Stimulated activated naive CD8-positive, alpha-beta T cell treated with anti-CD3 and anti-CD28 coated beads, Interleukin-15, Interleukin-2, amounts not matched to agents 100 ng/mL and 50 ng/mL, for 24 hours (primary cell): Measurements from ENCODE around the gene NXPH4.

Experiments
- H3K27ac Mint-ChIP-seq: one replicate; pipeline ENCODE4 v1.8.0; 2021; ENCODE audit warnings: mild to moderate bottlenecking, mixed read lengths
- H3K27me3 Mint-ChIP-seq: one replicate; pipeline ENCODE4 v1.8.0; 2021; ENCODE audit warnings: mixed read lengths
- H3K36me3 Mint-ChIP-seq: one replicate; pipeline ENCODE4 v1.8.0; 2021; ENCODE audit warnings: low read depth, mixed read lengths
- H3K4me1 Mint-ChIP-seq: one replicate; pipeline ENCODE4 v1.8.0; 2021; ENCODE audit warnings: low read depth, mixed read lengths
- H3K4me3 Mint-ChIP-seq: one replicate; pipeline ENCODE4 v1.8.0; 2021; ENCODE audit warnings: mild to moderate bottlenecking, mixed read lengths
- H3K9me3 Mint-ChIP-seq: one replicate; pipeline ENCODE4 v1.8.0; 2021; ENCODE audit warnings: mixed read lengths

NXPH4 gene

GRCh38 chr12:57216014-57216911 is at the start of gene NXPH4:
Gene NXPH4, plus strand, starts transcription at chr12:57216794. Its CDS starts 176 bp downstream, at chr12:57216970.
- H3K27me3 Mint-ChIP-seq = peaks cover 67% of the 10 kb centered on the region
- no peak within 1 kb of the TSS for H3K27ac Mint-ChIP-seq
- peaks cover 53% of the 10 kb centered on the region for H3K4me1 Mint-ChIP-seq
- peak within 1 kb of the TSS; percentile 70 for H3K4me3 Mint-ChIP-seq
- no peaks in the 10 kb centered on the region for H3K9me3 Mint-ChIP-seq
- no peaks in the 10 kb centered on the region for H3K36me3 Mint-ChIP-seq

DNA sequence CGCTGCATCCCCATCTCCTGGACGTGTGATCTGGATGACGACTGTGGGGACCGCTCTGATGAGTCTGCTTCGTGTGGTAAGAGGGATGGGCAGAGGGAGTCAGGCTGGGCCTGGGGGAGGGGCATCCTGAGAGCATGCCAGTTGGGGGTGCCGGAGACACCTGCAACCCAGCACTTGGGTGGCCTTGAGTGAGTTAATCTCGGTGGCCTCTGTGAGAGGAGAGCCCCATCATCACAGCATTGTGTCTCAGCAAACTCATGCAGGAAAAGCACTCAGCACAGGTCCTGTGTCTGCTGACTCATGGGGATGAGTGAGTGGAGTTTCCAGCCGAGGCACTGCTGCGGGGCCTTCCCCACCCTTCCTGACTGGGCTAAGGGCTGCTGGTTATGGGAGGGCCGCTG is 49.6 kb upstream of the NXPH4 start:
- H3K4me3 Mint-ChIP-seq = no peak overlapping the region
- H3K36me3 Mint-ChIP-seq = no peaks in the 10 kb centered on the region
- no peaks in the 10 kb centered on the region for H3K27me3 Mint-ChIP-seq
- H3K4me1 Mint-ChIP-seq = peaks cover 12% of the 10 kb centered on the region
- no peak overlapping the region for H3K27ac Mint-ChIP-seq
- no peaks in the 10 kb centered on the region for H3K9me3 Mint-ChIP-seq

DNA sequence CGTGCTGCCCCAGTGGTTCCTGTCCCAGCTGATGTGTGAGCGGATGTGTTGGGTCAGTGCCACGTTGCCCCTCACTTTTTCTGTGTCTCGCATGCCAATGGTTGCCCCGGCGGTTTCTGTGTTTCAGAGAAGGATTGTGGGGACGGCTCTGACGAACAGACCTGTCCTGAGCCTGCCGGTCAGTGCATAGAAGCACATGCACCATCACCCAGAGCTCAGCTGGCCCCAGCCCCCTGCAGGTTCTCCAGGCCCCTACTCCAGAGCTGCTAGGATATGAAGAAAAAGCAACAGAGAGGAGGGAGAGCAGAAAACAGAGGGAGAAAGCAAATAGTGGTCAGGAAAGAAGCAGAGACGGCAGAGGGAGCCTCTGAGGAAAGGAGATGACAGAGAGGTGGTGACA is 48.5 kb upstream of the NXPH4 start:
- Mint-ChIP-seq H3K27me3 (no peaks in the 10 kb centered on the region), H3K4me3 (no peak overlapping the region), H3K9me3 (no peaks in the 10 kb centered on the region), H3K36me3 (no peaks in the 10 kb centered on the region), H3K4me1 (peaks cover 12% of the 10 kb centered on the region), H3K27ac (no peak overlapping the region)

DNA sequence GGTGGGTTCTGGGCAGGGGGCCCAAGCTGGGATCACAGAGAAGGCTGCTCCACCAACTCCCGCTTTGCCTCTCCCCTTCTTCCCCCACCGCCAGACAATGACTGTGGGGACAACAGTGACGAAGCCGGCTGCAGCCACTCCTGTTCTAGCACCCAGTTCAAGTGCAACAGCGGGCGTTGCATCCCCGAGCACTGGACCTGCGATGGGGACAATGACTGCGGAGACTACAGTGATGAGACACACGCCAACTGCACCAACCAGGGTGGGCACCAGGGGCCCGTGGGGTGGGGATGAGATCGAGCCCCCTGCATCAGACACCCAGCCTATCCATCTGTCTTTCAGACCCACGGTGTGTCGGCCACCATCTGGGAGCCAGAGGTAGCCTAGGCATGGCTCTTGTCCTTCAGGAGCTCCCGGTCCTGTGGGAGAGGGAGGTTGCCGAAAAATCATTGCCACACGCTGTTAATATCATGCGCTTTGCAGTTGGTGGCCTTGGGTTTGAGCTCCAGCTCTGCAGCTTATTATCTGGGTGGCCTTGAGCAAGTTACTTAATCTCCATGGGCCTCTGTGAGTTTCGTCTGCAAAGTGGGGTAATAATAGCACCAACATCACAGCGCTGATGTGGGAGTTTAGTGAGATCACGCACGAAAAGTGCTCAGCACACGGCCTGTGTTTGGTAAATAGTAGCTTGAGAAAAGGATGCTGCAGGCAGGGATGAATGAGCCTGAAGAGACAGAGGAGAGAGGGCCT is 47.4 kb upstream of the NXPH4 start:
- no peaks in the 10 kb centered on the region for H3K36me3 Mint-ChIP-seq
- H3K4me3 Mint-ChIP-seq = no peak overlapping the region
- no peak overlapping the region for H3K27ac Mint-ChIP-seq
- no peaks in the 10 kb centered on the region for H3K9me3 Mint-ChIP-seq
- H3K27me3 Mint-ChIP-seq = no peaks in the 10 kb centered on the region
- peaks cover 12% of the 10 kb centered on the region for H3K4me1 Mint-ChIP-seq

DNA sequence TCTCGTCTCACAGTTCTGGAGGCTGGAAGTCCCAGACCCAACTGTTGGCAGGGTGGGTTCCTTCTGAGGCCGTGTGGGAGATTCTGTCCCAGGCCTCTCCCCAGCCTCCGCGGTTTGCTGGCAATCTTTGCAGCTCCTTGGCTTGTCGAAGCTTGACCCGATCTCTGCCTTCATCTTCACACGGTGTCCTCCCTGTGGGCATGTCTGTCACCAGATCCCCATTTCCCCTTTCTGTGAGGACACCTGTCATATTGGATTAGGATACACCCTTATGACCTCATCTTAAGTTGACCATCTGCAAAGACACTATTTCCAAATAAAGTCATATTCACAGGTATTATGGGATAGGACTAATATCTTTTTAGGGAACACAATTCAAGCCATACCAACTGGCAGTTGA is 46.6 kb upstream of the NXPH4 start:
- Mint-ChIP-seq H3K27me3 (no peaks in the 10 kb centered on the region), H3K4me3 (no peak overlapping the region), H3K36me3 (no peaks in the 10 kb centered on the region), H3K27ac (no peak overlapping the region), H3K9me3 (no peaks in the 10 kb centered on the region), H3K4me1 (peaks cover 12% of the 10 kb centered on the region)

DNA sequence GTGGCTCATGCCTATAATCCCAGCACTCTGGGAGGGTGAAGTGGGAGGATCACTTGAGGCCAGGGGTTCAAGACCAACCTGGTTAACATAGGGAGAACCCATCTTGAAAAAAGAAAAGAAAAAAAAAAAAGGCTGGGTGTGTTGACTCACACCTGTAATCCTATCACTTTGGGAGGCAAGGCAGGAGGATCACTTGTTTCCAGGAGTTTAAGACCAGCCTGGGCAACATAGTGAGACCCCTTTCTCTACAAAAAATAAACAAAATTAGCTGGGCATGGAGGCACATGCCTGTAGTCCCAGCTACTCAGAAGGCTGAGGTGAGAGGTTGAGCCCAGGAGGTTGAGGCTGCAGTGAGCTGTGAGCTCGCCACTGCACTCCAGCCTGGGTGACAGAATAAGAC is 46.2 kb upstream of the NXPH4 start:
- Mint-ChIP-seq H3K27ac (no peak overlapping the region), H3K4me3 (no peak overlapping the region), H3K27me3 (no peaks in the 10 kb centered on the region), H3K4me1 (peaks cover 12% of the 10 kb centered on the region), H3K9me3 (no peaks in the 10 kb centered on the region), H3K36me3 (no peaks in the 10 kb centered on the region)

- H3K4me3 Mint-ChIP-seq = no peak overlapping the region
- no peaks in the 10 kb centered on the region for H3K27me3 Mint-ChIP-seq
- no peaks in the 10 kb centered on the region for H3K9me3 Mint-ChIP-seq
- no peak overlapping the region for H3K27ac Mint-ChIP-seq
- no peaks in the 10 kb centered on the region for H3K36me3 Mint-ChIP-seq
- peaks cover 12% of the 10 kb centered on the region for H3K4me1 Mint-ChIP-seq
Observed at GRCh38 chr12:57170927-57171326, 45.7 kb upstream of the NXPH4 start.

DNA sequence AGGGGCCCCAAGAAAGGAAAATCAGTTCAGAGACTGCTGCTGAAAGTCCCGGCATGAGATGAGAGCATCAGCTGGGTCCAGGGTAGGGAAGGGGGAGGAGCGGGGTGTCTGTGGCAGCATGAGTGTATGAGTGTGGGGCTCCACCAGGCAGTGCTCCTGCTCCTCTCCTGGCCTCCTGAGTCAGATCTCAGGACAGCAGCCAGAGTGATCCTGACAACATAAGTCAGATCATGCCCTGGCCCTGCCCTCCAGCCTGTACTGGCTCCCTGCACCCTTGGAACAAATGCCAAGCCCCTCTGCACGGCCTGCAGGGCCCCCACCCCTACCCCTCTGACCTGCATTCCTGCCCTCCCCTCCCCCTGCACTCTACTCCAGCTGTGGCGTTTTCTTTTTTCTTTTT is 44.9 kb upstream of the NXPH4 start:
- no peaks in the 10 kb centered on the region for H3K9me3 Mint-ChIP-seq
- no peaks in the 10 kb centered on the region for H3K27me3 Mint-ChIP-seq
- no peak overlapping the region for H3K4me3 Mint-ChIP-seq
- peaks cover 8% of the 10 kb centered on the region for H3K4me1 Mint-ChIP-seq
- H3K36me3 Mint-ChIP-seq = no peaks in the 10 kb centered on the region
- no peak overlapping the region for H3K27ac Mint-ChIP-seq

DNA sequence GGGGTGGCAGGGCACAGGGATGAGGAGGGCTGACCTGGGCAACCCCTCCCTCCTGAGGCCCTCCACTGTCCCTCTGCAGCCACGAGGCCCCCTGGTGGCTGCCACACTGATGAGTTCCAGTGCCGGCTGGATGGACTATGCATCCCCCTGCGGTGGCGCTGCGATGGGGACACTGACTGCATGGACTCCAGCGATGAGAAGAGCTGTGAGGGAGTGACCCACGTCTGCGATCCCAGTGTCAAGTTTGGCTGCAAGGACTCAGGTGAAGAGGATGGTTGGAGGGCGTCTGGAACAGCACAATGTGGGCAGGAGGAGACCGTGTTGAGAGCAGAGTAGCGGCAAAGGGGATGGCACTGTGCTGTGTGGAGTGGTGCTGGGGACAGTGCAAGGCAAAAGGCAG is 43.5 kb upstream of the NXPH4 start:
- no peaks in the 10 kb centered on the region for H3K27me3 Mint-ChIP-seq
- no peaks in the 10 kb centered on the region for H3K4me1 Mint-ChIP-seq
- H3K9me3 Mint-ChIP-seq = no peaks in the 10 kb centered on the region
- H3K27ac Mint-ChIP-seq = no peak overlapping the region
- no peaks in the 10 kb centered on the region for H3K36me3 Mint-ChIP-seq
- H3K4me3 Mint-ChIP-seq = no peak overlapping the region

DNA sequence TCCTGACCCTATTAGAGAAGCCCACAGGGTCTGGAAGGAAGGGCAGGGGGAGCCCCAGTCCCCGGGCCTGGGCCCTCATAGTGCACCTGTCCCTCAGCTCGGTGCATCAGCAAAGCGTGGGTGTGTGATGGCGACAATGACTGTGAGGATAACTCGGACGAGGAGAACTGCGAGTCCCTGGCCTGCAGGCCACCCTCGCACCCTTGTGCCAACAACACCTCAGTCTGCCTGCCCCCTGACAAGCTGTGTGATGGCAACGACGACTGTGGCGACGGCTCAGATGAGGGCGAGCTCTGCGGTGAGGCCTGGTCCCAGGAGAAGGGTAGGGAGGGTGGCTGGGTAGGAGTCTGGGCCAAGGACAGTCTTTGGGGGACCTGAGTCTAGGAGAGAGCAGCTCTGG is 42.9 kb upstream of the NXPH4 start:
- no peak overlapping the region for H3K27ac Mint-ChIP-seq
- H3K4me1 Mint-ChIP-seq = no peaks in the 10 kb centered on the region
- no peaks in the 10 kb centered on the region for H3K27me3 Mint-ChIP-seq
- H3K36me3 Mint-ChIP-seq = no peaks in the 10 kb centered on the region
- no peaks in the 10 kb centered on the region for H3K9me3 Mint-ChIP-seq
- H3K4me3 Mint-ChIP-seq = no peak overlapping the region

GRCh38 chr12:57175428-57176138 is 41.0 kb upstream of the NXPH4 start:
- no peaks in the 10 kb centered on the region for H3K27me3 Mint-ChIP-seq
- H3K36me3 Mint-ChIP-seq = no peaks in the 10 kb centered on the region
- no peaks in the 10 kb centered on the region for H3K9me3 Mint-ChIP-seq
- H3K27ac Mint-ChIP-seq = no peak overlapping the region
- H3K4me3 Mint-ChIP-seq = no peak overlapping the region
- H3K4me1 Mint-ChIP-seq = no peaks in the 10 kb centered on the region

DNA sequence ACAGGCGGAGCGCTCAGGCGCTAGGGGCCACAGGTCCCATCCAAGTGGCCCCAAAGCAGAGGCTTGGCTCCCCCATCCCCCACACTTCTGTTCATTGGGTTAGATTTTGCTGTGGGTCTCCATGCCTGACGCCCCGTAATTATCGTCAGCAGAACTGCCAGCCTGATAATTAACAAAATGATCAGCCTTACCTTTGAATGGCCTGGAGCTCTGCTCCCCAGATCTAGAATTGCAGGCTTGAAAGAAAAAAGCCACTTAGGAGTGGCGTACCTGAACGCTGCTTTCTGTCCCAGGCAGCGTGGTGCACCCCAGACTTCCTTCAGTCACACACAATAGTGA is 40.5 kb upstream of the NXPH4 start:
- Mint-ChIP-seq H3K36me3 (no peaks in the 10 kb centered on the region), H3K4me3 (no peak overlapping the region), H3K4me1 (no peaks in the 10 kb centered on the region), H3K27me3 (no peaks in the 10 kb centered on the region), H3K27ac (no peak overlapping the region), H3K9me3 (no peaks in the 10 kb centered on the region)

- H3K4me3 Mint-ChIP-seq = no peak overlapping the region
- no peaks in the 10 kb centered on the region for H3K36me3 Mint-ChIP-seq
- no peaks in the 10 kb centered on the region for H3K9me3 Mint-ChIP-seq
- no peak overlapping the region for H3K27ac Mint-ChIP-seq
- no peaks in the 10 kb centered on the region for H3K27me3 Mint-ChIP-seq
- no peaks in the 10 kb centered on the region for H3K4me1 Mint-ChIP-seq
Observed at GRCh38 chr12:57176846-57177245, 39.7 kb upstream of the NXPH4 start.

- H3K36me3 Mint-ChIP-seq = no peaks in the 10 kb centered on the region
- no peaks in the 10 kb centered on the region for H3K4me1 Mint-ChIP-seq
- H3K9me3 Mint-ChIP-seq = no peaks in the 10 kb centered on the region
- H3K27me3 Mint-ChIP-seq = no peaks in the 10 kb centered on the region
- no peak overlapping the region for H3K4me3 Mint-ChIP-seq
- no peak overlapping the region for H3K27ac Mint-ChIP-seq
Observed at GRCh38 chr12:57177354-57177753, 39.2 kb upstream of the NXPH4 start.

DNA sequence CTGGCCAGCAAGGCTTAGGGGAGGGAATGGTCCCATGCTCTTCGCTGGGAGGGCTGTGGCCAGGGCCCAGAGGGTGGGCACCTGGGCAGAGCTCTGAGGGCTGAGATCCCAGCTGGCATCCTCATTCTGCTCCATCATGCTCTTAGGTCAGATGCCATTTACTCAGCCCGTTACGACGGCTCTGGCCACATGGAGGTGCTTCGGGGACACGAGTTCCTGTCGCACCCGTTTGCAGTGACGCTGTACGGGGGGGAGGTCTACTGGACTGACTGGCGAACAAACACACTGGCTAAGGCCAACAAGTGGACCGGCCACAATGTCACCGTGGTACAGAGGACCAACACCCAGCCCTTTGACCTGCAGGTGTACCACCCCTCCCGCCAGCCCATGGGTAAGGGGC is 38.4 kb upstream of the NXPH4 start:
- Mint-ChIP-seq H3K9me3 (no peaks in the 10 kb centered on the region), H3K27me3 (no peaks in the 10 kb centered on the region), H3K36me3 (no peaks in the 10 kb centered on the region), H3K4me1 (no peaks in the 10 kb centered on the region), H3K27ac (no peak overlapping the region), H3K4me3 (no peak overlapping the region)
